PFSK-1 (cell line): Measurements from ENCODE around the gene OSBPL10.

ENCODE experiments used
- POLR2AphosphoS5 ChIP-seq: IDR thresholded peaks from 2 replicates; pipeline ENCODE4 v1.6.1; 2012; ENCODE audit warnings: low read depth, mild to moderate bottlenecking, control low read depth, low read length, moderate library complexity
- TAF1 ChIP-seq: IDR thresholded peaks from 2 replicates; pipeline ENCODE4 v1.6.1; 2012; ENCODE audit warnings: low read length, control low read depth, borderline replicate concordance; ENCODE audit not compliant: insufficient read depth
- TF ChIP-seq, protein P1 (sequence below), 2 experiments: IDR thresholded peaks; 2 replicates each; pipeline versions ENCODE4 v1.6.1 to v1.8.0; 2011 to 2012; ENCODE audit warnings: low read depth in 2 of 2, low read length in 2 of 2, control low read depth in 1 of 2, inconsistent platforms in 1 of 2, mild to moderate bottlenecking in 1 of 2, moderate library complexity in 1 of 2; ENCODE audit not compliant: insufficient read depth in 1 of 2

DNA sequence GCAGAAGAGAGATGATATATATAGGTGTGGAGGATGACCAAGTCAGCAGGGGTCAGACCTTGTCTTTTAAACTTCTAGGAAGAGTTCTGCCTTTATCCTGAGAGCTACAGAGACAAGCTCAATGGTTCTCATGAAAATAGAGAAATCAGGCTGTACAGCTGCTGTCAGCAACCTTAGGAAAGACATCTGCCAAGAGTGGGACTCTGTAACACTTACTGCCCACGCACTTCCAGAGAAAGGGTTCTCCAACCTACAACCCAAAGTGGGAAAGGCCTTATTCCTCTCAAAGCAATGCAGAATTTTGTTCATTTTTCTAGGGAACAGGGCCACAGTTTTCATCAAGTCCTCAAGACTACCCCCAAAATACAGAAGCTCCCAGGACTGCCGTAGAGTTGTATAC lies 309.6 kb downstream of the OSBPL10 start:
- TF ChIP-seq TAF1 (no peak), POLR2AphosphoS5 (no peak)
- TF ChIP-seq, protein P1, sequence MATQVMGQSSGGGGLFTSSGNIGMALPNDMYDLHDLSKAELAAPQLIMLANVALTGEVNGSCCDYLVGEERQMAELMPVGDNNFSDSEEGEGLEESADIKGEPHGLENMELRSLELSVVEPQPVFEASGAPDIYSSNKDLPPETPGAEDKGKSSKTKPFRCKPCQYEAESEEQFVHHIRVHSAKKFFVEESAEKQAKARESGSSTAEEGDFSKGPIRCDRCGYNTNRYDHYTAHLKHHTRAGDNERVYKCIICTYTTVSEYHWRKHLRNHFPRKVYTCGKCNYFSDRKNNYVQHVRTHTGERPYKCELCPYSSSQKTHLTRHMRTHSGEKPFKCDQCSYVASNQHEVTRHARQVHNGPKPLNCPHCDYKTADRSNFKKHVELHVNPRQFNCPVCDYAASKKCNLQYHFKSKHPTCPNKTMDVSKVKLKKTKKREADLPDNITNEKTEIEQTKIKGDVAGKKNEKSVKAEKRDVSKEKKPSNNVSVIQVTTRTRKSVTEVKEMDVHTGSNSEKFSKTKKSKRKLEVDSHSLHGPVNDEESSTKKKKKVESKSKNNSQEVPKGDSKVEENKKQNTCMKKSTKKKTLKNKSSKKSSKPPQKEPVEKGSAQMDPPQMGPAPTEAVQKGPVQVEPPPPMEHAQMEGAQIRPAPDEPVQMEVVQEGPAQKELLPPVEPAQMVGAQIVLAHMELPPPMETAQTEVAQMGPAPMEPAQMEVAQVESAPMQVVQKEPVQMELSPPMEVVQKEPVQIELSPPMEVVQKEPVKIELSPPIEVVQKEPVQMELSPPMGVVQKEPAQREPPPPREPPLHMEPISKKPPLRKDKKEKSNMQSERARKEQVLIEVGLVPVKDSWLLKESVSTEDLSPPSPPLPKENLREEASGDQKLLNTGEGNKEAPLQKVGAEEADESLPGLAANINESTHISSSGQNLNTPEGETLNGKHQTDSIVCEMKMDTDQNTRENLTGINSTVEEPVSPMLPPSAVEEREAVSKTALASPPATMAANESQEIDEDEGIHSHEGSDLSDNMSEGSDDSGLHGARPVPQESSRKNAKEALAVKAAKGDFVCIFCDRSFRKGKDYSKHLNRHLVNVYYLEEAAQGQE (IDR thresholded peaks at IDR 0.05; ENCODE audit: insufficient read depth in 1 of 2, low read depth in 2 of 2, low read length in 2 of 2) = no peak
